ENCODE measurements around the gene LINS1. TPM values are rescaled to one million over a fixed set of nuclear protein-coding genes. Genes with fewer than 3 reads are reported as not detected.

LINS1 gene
- total and polyA plus RNA-seq, 2 experiments from 2014 or later: 11.7 to 15.4 TPM

DNA sequence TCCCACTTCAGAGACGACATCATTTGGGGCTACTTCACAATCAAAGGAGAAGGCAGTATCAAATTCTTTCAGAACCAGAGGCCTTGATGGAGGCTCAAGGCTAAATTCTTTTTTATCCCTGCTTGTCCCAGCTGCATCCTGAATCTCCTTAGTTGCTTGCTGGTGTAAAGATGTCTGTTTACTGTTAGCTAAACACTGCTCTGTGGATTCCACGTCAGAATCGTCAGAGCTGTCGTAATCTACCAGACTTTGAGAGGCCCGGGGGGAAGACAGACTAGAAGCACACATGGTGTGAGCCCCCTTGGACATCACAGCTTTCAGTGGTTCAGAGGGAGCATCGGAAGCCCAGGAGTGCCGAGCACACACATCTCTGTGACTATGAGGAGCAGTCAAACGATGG, 32.6 kb downstream of the LINS1 start:
- DNase-seq (ENCODE audit: low spot score) (no peak), ATAC-seq (no peak)
- Histone ChIP-seq H3K27me3 (ENCODE audit: insufficient read depth) (no peaks in the 10 kb centered on the region), H3K4me1 (ENCODE audit: insufficient read depth) (no peaks in the 10 kb centered on the region), H3K9me2 (ENCODE audit: insufficient read depth) (no peaks in the 10 kb centered on the region), H3K36me3 (ENCODE audit: insufficient read depth) (no peaks in the 10 kb centered on the region; the same call in 1 of the 2 replicates), H3F3A (replicated peaks; ENCODE audit: low read depth) (no peaks in the 10 kb centered on the region), H3K79me2 (replicated peaks; ENCODE audit: insufficient read depth) (no peaks in the 10 kb centered on the region), H2AFZ (no peak overlapping the region), H4K20me1 (replicated peaks; ENCODE audit: insufficient read depth) (no peaks in the 10 kb centered on the region; the same call in none of the 2 replicates), H3K4me3 (no peak overlapping the region), H3K27ac (ENCODE audit: low read depth) (no peak overlapping the region), H3K4me2 (no peak overlapping the region)
- Mint-ChIP-seq H3K27me3 (ENCODE audit: insufficient read depth, low read depth, poor library complexity) (peaks cover 1% of the 10 kb centered on the region), H3K9me3 (no peaks in the 10 kb centered on the region), H3K36me3 (ENCODE audit: low read depth) (peaks cover 7% of the 10 kb centered on the region; the same call in 2 of the 3 replicates), H3K4me3 (no peak overlapping the region), H3K27ac (no peak overlapping the region), H3K4me1 (no peaks in the 10 kb centered on the region)
- no peak for TF ChIP-seq STAT1 (IDR thresholded peaks at IDR 0.05; ENCODE audit: unreplicated experiment)
- no peak for TF ChIP-seq ZNF462 (CRISPR knock-in tag; IDR thresholded peaks at IDR 0.05)
- no peak for TF ChIP-seq JUNB (IDR thresholded peaks at IDR 0.05; ENCODE audit: unreplicated experiment)
- TF ChIP-seq, protein P1, sequence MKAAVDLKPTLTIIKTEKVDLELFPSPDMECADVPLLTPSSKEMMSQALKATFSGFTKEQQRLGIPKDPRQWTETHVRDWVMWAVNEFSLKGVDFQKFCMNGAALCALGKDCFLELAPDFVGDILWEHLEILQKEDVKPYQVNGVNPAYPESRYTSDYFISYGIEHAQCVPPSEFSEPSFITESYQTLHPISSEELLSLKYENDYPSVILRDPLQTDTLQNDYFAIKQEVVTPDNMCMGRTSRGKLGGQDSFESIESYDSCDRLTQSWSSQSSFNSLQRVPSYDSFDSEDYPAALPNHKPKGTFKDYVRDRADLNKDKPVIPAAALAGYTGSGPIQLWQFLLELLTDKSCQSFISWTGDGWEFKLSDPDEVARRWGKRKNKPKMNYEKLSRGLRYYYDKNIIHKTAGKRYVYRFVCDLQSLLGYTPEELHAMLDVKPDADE (IDR thresholded peaks at IDR 0.05): no peak
- no peak for TF ChIP-seq ZNF331 (CRISPR knock-in tag; IDR thresholded peaks at IDR 0.05; ENCODE audit: low read depth)
- no peak for TF ChIP-seq ZNF114 (CRISPR knock-in tag; IDR thresholded peaks at IDR 0.05)
- no peak for TF ChIP-seq NANOG (IDR thresholded peaks at IDR 0.05; ENCODE audit: borderline replicate concordance)
- TF ChIP-seq, protein P2, sequence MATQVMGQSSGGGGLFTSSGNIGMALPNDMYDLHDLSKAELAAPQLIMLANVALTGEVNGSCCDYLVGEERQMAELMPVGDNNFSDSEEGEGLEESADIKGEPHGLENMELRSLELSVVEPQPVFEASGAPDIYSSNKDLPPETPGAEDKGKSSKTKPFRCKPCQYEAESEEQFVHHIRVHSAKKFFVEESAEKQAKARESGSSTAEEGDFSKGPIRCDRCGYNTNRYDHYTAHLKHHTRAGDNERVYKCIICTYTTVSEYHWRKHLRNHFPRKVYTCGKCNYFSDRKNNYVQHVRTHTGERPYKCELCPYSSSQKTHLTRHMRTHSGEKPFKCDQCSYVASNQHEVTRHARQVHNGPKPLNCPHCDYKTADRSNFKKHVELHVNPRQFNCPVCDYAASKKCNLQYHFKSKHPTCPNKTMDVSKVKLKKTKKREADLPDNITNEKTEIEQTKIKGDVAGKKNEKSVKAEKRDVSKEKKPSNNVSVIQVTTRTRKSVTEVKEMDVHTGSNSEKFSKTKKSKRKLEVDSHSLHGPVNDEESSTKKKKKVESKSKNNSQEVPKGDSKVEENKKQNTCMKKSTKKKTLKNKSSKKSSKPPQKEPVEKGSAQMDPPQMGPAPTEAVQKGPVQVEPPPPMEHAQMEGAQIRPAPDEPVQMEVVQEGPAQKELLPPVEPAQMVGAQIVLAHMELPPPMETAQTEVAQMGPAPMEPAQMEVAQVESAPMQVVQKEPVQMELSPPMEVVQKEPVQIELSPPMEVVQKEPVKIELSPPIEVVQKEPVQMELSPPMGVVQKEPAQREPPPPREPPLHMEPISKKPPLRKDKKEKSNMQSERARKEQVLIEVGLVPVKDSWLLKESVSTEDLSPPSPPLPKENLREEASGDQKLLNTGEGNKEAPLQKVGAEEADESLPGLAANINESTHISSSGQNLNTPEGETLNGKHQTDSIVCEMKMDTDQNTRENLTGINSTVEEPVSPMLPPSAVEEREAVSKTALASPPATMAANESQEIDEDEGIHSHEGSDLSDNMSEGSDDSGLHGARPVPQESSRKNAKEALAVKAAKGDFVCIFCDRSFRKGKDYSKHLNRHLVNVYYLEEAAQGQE (IDR thresholded peaks at IDR 0.05; ENCODE audit: unreplicated experiment): no peak
- TF ChIP-seq EZH2phosphoT487 (IDR thresholded peaks at IDR 0.05; ENCODE audit: unreplicated experiment): no peak
- TF ChIP-seq EZH2 (IDR thresholded peaks at IDR 0.05; ENCODE audit: low read depth, unreplicated experiment): no peak
- no peak for TF ChIP-seq POLR2AphosphoS5 (IDR thresholded peaks at IDR 0.05; ENCODE audit: low read depth)
- TF ChIP-seq CREB1 (CRISPR knock-in tag; IDR thresholded peaks at IDR 0.05; ENCODE audit: low read depth): no peak
- TF ChIP-seq CTCF (conservative IDR thresholded peaks at IDR 0.05; ENCODE audit: low read depth in 2 of 2): no peak
